ENCODE data around the gene SLC19A1.

The SLC19A1 gene

DNA sequence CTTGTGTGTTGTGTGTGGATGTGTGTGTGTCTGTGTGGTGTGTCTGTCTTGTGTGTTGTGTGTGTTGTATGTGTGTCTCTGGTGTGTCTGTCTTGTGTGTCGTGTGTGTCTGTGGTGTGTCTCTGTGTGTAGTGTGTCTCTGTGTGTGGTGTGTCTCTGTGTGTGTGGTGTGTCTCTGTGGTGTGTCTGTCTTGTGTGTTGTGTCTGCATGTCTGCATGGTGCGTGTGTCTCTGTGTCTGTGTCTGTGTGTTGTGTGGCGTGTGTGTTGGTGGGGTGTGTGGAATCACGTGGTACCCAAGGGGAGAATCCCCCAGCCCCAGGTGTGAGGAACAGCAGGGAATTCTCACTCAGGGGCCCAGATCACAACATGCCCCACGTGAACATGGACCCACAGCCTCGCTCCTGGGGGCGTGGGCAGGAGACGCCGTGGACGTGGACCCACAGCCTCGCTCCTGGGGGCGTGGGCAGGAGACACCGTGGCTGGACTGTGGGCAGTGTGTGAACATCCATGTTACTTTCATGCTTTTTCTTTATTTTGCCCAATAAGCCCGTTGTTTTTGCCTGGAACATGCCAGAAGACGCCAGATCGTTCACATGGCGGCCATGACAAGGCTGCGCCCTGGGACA is 67.8 kb downstream of the SLC19A1 start:
- TF ChIP-seq, protein P1, sequence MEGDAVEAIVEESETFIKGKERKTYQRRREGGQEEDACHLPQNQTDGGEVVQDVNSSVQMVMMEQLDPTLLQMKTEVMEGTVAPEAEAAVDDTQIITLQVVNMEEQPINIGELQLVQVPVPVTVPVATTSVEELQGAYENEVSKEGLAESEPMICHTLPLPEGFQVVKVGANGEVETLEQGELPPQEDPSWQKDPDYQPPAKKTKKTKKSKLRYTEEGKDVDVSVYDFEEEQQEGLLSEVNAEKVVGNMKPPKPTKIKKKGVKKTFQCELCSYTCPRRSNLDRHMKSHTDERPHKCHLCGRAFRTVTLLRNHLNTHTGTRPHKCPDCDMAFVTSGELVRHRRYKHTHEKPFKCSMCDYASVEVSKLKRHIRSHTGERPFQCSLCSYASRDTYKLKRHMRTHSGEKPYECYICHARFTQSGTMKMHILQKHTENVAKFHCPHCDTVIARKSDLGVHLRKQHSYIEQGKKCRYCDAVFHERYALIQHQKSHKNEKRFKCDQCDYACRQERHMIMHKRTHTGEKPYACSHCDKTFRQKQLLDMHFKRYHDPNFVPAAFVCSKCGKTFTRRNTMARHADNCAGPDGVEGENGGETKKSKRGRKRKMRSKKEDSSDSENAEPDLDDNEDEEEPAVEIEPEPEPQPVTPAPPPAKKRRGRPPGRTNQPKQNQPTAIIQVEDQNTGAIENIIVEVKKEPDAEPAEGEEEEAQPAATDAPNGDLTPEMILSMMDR (conservative IDR thresholded peaks at IDR 0.05; ENCODE audit: low read depth, low read length): no peak
- H3K4me3 ChIP-seq (ENCODE audit: low read length): no peak overlapping the region
- no peak for DNase-seq (ENCODE audit: low read depth)

DNA sequence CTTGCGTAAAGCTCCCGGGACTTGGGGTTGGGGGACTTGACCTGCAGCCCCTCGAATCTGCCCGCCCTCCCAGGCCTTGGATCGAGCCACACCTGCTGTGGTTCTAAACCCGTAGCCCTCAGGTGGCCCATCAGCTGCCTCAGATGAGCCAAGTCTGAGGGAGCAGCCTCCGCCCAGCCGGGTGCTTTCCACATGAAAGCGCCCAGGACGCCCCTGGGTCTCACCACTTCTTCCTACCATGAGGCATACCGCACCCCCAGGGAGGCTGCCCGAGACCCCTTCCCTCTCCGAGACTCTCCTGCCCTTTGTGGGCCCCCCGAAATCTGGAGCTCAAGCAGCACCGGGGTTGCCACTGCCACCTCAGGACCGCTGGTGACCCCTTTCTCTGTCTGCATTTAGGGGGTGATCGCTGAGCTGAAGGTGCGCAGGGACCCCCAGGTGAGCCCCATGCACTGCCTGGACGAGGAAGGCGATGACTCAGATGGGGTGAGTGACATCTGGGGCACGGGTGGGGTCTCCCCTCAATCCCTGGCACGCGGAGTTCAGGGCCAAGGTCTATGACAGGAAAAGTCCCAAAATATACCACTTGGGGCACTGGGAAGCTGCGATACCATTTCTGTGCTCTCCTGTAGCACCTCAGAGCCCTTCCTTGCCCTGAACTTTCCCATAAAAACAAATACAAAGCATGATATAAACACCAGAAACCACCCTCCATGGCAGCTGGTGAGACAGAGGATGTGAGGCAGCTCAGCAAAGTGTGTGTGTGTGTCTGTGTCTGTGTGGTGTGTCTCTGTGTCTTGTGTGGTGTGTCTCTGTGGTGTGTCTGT is 68.5 kb downstream of the SLC19A1 start:
- TF ChIP-seq, protein P1 (conservative IDR thresholded peaks at IDR 0.05; ENCODE audit: low read depth, low read length): no peak
- DNase-seq (ENCODE audit: low read depth): no peak

DNA sequence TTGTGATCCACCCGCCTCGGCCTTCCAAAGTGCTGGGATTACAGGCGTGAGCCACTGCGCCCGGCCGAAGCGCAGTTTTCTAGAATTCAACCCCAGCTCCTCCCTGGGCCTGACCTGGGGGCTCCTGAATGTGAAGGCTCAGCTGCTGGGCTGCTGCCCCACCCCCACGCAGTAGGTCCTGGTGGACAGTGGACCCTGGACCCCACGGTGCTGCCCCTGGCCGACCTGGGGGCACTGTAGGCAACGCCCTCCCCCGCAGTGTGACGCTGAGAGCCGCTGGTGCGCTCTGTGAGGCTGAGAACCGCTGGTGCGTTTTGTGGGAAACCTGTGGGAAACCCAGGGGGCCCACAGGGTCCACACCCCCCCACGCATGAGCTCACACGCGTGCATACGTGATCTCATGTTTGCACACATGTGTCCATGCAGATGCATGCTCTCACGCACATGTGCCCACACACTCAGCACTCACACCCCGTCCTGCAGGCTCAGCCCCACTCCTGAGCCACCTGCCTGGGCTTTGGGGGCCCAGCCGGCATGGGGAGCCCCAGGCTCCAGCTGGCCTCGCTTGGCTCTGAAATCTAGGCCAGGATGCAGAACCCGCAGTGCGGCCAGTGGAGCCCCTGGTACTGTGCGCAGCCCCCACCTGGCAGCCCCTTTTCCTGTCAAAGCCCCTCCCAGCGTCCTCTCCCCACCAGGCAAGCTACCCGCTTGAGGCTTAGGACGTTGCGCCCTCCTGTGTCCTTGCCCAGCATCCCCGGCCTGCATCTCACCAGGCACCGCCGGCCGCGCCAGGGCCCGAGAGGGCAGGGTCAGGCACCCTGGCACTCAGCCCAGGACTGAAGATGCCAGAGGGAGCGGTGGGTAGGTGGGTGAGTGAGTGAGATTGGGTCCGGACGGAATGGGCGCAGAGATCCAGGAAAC is 69.5 kb downstream of the SLC19A1 start:
- TF ChIP-seq, protein P1 (conservative IDR thresholded peaks at IDR 0.05; ENCODE audit: low read depth, low read length): peak; percentile 49
- no peak overlapping the region for H3K4me3 ChIP-seq (ENCODE audit: low read length)
- DNase-seq (ENCODE audit: low read depth): peak; percentile 30

More for the DNA sequence above, 68.5 kb downstream of the SLC19A1 start:
- no peak overlapping the region for H3K4me3 ChIP-seq (ENCODE audit: low read length)

DNA sequence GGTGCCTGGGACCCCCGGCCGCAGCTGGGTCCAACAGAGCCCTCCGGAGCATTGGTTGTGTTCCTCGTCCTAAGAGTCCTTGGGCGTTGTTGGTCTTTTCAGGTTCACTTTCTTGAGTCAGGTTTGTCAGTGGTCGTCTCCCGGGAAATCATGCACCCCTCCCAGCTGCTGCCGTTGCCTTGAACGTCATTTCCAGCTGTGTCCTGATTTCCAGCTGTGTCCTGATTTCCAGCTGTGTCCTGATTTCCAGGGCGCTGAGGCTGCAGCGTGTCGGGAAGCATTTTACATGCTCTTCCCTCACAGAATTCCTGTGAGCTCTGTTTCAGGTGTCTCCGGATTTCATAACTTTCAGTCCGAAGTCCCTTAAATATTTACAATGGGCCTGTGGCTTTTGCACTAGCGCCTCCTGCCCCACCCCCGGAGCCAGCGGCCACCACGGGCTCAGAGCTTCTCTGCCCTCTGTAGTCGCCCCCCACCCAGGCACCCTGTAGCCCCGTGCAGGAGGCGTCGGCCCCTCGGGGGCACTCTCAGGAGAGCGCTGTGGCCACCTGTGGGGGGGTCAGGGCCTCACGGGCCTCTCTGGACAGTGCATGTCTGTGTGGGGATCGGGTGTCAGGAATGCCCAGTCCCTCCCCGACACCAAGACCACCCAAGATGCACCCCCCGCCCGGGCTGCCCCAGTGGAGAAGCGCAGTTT is 70.6 kb downstream of the SLC19A1 start:
- no peak overlapping the region for H3K4me3 ChIP-seq (ENCODE audit: low read length)
- DNase-seq (ENCODE audit: low read depth): no peak

DNA sequence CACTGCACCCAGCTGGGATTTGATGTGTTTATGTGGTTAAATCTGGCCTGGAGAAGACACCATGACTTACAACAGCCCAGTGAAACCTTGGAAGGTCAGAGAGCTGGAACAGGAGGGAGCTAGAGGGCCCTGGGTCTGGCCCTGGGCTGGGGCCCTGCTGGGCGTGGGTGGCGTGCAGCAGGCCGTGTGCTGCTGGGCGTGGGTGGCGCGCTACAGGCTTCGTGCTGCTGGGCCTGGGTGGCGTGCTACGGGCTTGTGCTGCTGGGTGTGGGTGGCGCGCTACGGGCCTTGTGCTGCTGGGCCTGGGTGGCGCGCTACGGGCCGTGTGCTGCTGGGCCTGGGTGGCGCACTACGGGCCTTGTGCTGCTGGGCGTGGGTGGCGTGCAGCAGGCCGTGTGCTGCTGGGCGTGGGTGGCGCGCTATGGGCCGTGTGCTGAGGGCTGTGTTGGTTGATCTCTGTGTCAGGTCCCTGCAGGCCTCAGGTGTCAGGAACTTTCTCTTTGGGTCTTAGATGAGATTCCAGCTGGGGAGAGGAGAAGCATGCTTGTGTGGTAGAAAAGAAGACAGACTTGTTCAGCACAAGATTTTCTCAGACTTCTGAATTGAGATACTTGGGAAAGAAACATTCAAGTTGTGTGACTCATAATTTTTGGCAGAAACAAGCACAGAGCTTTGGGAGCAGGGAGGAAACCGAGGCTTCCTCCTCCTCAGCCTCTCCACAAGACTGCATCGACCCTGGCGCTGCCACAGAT is 71.3 kb downstream of the SLC19A1 start:
- TF ChIP-seq, protein P1 (conservative IDR thresholded peaks at IDR 0.05; ENCODE audit: low read depth, low read length): no peak
- DNase-seq (ENCODE audit: low read depth): peak; percentile 84
- no peak overlapping the region for H3K4me3 ChIP-seq (ENCODE audit: low read length)

More for the DNA sequence above, 70.6 kb downstream of the SLC19A1 start:
- TF ChIP-seq, protein P1 (conservative IDR thresholded peaks at IDR 0.05; ENCODE audit: low read depth, low read length): no peak

DNA sequence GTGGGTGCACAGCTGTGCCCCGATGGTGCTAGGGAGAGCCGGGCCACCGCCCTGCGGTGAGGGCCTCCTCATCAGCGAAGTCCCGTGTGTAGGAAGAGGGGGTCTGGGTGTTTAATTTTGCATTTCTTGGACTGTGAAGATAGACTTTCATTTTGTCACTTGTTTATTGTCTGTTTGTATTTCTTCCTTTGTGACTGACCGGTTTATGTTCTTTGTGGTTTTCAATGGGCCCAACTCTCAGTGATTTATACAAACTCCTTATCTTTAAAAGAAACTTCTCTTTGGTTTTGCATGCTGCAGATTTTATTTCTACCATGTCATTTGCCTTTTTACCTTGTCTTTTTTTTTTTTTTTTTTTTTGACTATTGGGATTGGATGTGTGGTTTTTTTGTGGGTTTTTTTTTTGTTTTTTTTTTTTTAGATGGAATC is 72.1 kb downstream of the SLC19A1 start:
- TF ChIP-seq, protein P1 (conservative IDR thresholded peaks at IDR 0.05; ENCODE audit: low read depth, low read length): no peak
- DNase-seq (ENCODE audit: low read depth): no peak
- no peak overlapping the region for H3K4me3 ChIP-seq (ENCODE audit: low read length)

Data from retinal pigment epithelial cell (primary cell).